Measurements from ENCODE around the gene RAB28. TPM values are rescaled to one million over a fixed set of nuclear protein-coding genes. Genes with fewer than 3 reads are reported as not detected.

RAB28 gene
- total RNA-seq, 1 donor from 2014 or later, result 18.8 TPM

Other genes starting within 250 kb of the RAB28 start
- gene NKX3-2, start 60.2 kb upstream of the RAB28 start, total RNA-seq, result under 0.01 TPM
- 15.1 TPM for gene BOD1L1, start 143.4 kb upstream of the RAB28 start, total RNA-seq